HEK293 (cell line): ENCODE data around the gene INTS2.
"Not testable (repeated sequence)": the region's sequence is repeated elsewhere in the genome, so short reads cannot be mapped to it uniquely, and the experiment has no call there.

Experiments
- BCL11A ChIP-seq: fragments of 450-650 bp; formaldehyde crosslinking; IDR thresholded peaks from 2 replicates; pipeline ENCODE4 v1.5.1; 2016; ENCODE audit warnings: low read depth, missing biosample characterization, missing genetic modification characterization
- CTCF ChIP-seq: fragments of 450-650 bp; formaldehyde crosslinking; IDR thresholded peaks from 2 replicates; pipeline ENCODE4 v1.5.1; 2016; ENCODE audit warnings: missing biosample characterization, missing genetic modification characterization
- MZF1 ChIP-seq: fragments of 450-650 bp; formaldehyde crosslinking; IDR thresholded peaks from 2 replicates; pipeline ENCODE4 v1.5.1; 2017; ENCODE audit warnings: missing biosample characterization, missing genetic modification characterization, borderline replicate concordance
- PRDM10 ChIP-seq: fragments of 450-650 bp; formaldehyde crosslinking; IDR thresholded peaks from 2 replicates; pipeline ENCODE4 v1.5.1; 2016; ENCODE audit warnings: missing biosample characterization, missing genetic modification characterization
- ZNF169 ChIP-seq: fragments of 450-650 bp; formaldehyde crosslinking; IDR thresholded peaks from 2 replicates; pipeline ENCODE4 v1.5.1; 2016; ENCODE audit warnings: missing biosample characterization, missing genetic modification characterization
- ZNF184 ChIP-seq: fragments of 450-650 bp; IDR thresholded peaks from 2 replicates; pipeline ENCODE4 v1.5.1; 2018; ENCODE audit warnings: missing biosample characterization, mild to moderate bottlenecking, missing genetic modification characterization
- ZNF274 ChIP-seq, 2 experiments: fragments of 200-500 bp in 1 of 2; fragments of 450-650 bp in 1 of 2; sonication (Bioruptor generic) in 1 of 2; formaldehyde crosslinking in 1 of 2; IDR thresholded peaks; 2 replicates each; pipeline versions ENCODE4 v1.5.1 to v1.6.1; 2014 to 2016; ENCODE audit warnings: borderline replicate concordance in 1 of 2, inconsistent platforms in 1 of 2, low read length in 1 of 2, missing biosample characterization in 1 of 2, missing genetic modification characterization in 1 of 2
- ZNF324 ChIP-seq: fragments of 450-650 bp; formaldehyde crosslinking; IDR thresholded peaks from 2 replicates; pipeline ENCODE4 v1.5.1; 2016; ENCODE audit warnings: missing biosample characterization, missing genetic modification characterization
- ZNF645 ChIP-seq: fragments of 450-650 bp; formaldehyde crosslinking; IDR thresholded peaks from 2 replicates; pipeline ENCODE4; 2016; ENCODE audit warnings: missing biosample characterization, missing genetic modification characterization
- ZNF660 ChIP-seq: fragments of 450-650 bp; IDR thresholded peaks from 2 replicates; pipeline ENCODE4 v1.5.1; 2018; ENCODE audit warnings: missing biosample characterization, mild to moderate bottlenecking, missing genetic modification characterization
- ZNF670 ChIP-seq: fragments of 450-650 bp; formaldehyde crosslinking; IDR thresholded peaks from 2 replicates; pipeline ENCODE4 v1.5.1; 2016; ENCODE audit warnings: missing biosample characterization, missing genetic modification characterization, low read depth
- ZNF76 ChIP-seq: fragments of 450-650 bp; formaldehyde crosslinking; IDR thresholded peaks from 2 replicates; pipeline ENCODE4; 2016; ENCODE audit warnings: low read depth, missing biosample characterization, missing genetic modification characterization, borderline replicate concordance

- TF ChIP-seq CTCF (tag by site-specific recombination); ZNF274 (IDR thresholded peaks at IDR 0.05; ENCODE audit: low read length); ZNF274 (tag by site-specific recombination; IDR thresholded peaks at IDR 0.05; ENCODE audit: borderline replicate concordance); ZNF184 (tag by site-specific recombination); BCL11A (tag by site-specific recombination); ZNF169; ZNF660; ZNF324; MZF1; PRDM10 (tag by site-specific recombination); ZNF670; ZNF76 (tag by site-specific recombination); ZNF645 (tag by site-specific recombination): not testable (repeated sequence)
Observed at GRCh38 chr17:61887733-61888132, 40.0 kb downstream of the INTS2 start.
